Omental fat pad (tissue), 4 donors: ENCODE data around the gene ARHGAP8. TPM values are rescaled to one million over a fixed set of nuclear protein-coding genes. Genes with fewer than 3 reads are reported as not detected.

ENCODE experiments used
- ATAC-seq: fragments of 150-250 bp; one replicate; pipeline ENCODE4 v1.9.1; 2016; ENCODE audit warnings: mild to moderate bottlenecking, moderate library complexity; ENCODE audit not compliant: low FRiP score
- DNase-seq: peaks from one replicate; pipeline ENCODE4 v3.0.0-alpha.2; 2019; ENCODE audit warnings: low spot score
- CTCF ChIP-seq, 3 donors: fragments of 450-650 bp; IDR thresholded peaks; one replicate each; pipeline ENCODE4 v1.5.1; 2016 to 2017; ENCODE audit warnings: antibody characterized with exemption in 3 of 3, mild to moderate bottlenecking in 3 of 3, moderate library complexity in 2 of 3
- total RNA-seq, 4 donors: library from RNA; depleted of rRNA; stranded (reverse); fragments of >200 nt; gene quantifications; one replicate each; pipeline ENCODE4 v1.1.0, GENCODE V29; 2016

Gene ARHGAP8
- total RNA-seq, 4 donors from 2014 or later, result 0.46 to 2.2 (median 1.9) TPM; not detected in 1

- ATAC-seq (no peak), DNase-seq (no peak)
- TF ChIP-seq CTCF (IDR thresholded peaks at IDR 0.05), result no peak
Measured at GRCh38 chr22:44802071-44802700, 49.8 kb downstream of the ARHGAP8 start.

DNA sequence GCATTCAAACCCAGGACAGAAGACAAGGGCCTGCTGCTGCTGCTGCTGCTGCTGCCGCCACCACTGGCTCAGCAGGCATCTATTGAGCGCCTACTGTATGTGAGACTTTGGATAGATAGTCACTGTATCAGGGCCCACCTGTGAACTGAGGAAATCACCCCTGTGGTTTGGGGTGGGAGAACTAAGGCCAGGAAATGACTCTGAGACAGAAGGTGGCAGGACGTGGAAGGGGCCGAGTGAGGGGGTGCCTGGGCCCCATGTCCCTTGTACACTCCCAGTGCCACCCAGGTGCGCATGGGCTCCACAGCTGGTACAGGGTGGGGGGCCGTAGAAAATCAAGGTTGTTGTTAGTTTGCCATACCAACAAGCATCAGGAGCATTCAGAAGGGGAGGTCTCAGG, 50.6 kb downstream of the ARHGAP8 start:
- ATAC-seq (no peak), DNase-seq (no peak)
- no peak for TF ChIP-seq CTCF (IDR thresholded peaks at IDR 0.05)

- no peak for TF ChIP-seq CTCF (IDR thresholded peaks at IDR 0.05)
- DNase-seq (no peak), ATAC-seq (no peak)
Measured at GRCh38 chr22:44804327-44804726, 52.0 kb downstream of the ARHGAP8 start.

DNA sequence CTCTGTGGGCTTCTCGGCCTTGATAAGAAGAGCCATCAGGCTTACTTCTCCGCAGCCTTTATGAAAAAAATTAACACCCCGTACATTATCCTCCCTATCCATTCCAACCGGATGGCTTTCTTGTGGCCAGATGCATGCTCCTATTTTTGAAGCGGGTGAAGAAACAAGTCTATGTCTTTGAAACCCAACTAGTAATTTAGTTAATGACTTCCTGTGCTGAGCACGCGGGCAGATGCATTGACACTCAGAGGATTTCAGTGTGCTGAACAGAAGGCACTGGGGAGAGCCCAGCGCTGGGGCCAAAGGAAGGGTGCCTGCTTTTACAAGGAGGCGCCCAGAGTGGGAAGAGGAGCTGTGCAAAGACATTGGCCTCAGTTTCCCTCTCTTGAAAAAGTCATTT, 53.3 kb downstream of the ARHGAP8 start:
- ATAC-seq (no peak), DNase-seq (no peak)
- TF ChIP-seq CTCF (IDR thresholded peaks at IDR 0.05), result no peak

DNA sequence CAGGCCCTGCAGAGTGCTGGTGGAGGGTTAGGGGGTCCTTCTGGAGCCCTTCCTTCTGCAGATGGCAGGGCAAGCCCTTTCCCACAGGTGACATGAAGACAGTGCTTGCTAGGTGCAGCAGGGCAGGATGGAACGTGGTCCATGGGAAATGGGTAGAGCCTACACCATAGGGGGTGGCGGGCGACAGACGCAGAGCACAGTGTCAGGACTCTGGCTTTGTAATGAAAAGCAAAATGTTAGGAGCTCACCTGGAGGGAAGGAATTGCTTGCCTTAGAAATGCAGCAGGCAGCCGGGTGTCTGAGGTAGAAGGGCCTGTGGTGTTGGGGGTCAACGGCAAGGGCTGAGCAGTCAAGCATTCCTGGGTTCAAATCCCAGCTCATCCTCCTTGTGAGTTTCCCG, 54.9 kb downstream of the ARHGAP8 start:
- ATAC-seq (no peak), DNase-seq (no peak)
- no peak for TF ChIP-seq CTCF (IDR thresholded peaks at IDR 0.05)

DNA sequence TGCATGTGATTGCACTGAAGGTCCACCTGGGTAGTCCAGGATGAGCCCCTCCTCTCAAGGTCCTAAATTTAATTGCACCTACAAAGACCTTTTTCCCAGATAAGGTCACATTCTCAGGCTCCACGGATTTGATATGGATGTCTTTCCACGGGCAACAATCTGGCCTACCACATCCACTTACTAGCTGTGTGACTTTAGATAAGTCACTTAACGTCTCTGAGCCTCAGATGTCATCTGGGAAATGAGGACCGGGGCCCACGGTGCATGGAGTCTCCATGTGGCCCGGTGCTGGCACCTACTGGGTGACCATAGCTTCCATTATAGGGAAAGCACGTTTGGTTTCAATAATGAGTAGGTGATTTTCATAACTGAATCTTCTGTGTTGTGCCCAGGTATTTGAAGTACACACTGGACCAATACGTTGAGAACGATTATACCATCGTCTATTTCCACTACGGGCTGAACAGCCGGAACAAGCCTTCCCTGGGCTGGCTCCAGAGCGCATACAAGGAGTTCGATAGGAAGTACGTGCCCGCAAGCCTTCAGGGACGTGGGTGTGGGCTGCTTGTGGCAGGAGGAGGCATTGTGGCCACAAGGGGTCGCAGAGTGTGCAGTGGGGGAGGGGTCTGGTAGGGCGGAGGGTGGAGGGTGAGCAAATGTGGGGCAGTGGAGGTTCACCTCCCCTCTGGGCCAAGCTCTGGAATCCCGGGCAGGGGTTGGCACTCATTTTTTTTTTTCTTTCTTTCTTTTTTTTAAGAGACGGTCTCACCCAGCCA, 55.7 kb downstream of the ARHGAP8 start:
- no peak for DNase-seq
- TF ChIP-seq CTCF (IDR thresholded peaks at IDR 0.05), result no peak
- no peak for ATAC-seq

DNA sequence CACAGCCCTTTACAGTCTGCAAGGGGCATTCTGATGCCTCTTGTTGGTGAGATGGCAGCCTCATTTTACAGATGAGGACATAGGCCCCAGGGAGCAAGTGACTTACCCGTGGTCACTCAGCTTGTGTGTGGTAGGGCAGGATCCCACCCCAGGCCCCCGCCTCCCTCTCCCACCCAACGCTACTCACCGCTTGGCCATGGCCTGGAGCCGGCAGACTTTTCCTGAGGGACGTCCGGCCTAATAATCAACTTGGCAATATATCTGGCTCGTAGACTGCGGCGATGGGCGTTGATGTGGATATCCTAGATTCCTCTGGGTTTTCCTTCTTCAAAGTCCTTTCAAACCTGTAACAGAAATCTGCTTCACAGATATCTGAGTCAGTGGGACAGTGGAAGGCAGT, 57.1 kb downstream of the ARHGAP8 start:
- DNase-seq, result no peak
- no peak for TF ChIP-seq CTCF (IDR thresholded peaks at IDR 0.05)
- no peak for ATAC-seq
